Measurements from ENCODE around the gene BPI.

DNA sequence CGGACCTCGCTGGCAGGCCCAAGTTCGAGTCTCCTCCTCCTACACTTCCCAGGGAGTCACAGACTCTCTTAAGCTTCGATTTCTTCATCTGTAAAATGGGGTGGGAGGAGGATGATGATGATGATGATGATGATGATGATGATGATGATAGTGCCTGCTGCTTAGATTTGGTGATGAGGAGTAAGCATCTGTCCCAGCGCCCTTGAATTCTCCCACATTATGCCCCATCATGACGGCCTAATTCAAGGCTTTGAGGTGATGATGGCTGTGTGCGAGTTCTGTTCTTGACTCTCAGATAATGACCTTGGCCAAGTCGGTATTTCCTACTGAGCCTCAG, 42.9 kb upstream of the BPI start:
- no peak for TF ChIP-seq POLR2A (IDR thresholded peaks at IDR 0.05)
- TF ChIP-seq, protein P1, sequence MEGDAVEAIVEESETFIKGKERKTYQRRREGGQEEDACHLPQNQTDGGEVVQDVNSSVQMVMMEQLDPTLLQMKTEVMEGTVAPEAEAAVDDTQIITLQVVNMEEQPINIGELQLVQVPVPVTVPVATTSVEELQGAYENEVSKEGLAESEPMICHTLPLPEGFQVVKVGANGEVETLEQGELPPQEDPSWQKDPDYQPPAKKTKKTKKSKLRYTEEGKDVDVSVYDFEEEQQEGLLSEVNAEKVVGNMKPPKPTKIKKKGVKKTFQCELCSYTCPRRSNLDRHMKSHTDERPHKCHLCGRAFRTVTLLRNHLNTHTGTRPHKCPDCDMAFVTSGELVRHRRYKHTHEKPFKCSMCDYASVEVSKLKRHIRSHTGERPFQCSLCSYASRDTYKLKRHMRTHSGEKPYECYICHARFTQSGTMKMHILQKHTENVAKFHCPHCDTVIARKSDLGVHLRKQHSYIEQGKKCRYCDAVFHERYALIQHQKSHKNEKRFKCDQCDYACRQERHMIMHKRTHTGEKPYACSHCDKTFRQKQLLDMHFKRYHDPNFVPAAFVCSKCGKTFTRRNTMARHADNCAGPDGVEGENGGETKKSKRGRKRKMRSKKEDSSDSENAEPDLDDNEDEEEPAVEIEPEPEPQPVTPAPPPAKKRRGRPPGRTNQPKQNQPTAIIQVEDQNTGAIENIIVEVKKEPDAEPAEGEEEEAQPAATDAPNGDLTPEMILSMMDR (IDR thresholded peaks at IDR 0.05) = no peak
